ENCODE measurements around the gene PNMA1.

Gene PNMA1

DNA sequence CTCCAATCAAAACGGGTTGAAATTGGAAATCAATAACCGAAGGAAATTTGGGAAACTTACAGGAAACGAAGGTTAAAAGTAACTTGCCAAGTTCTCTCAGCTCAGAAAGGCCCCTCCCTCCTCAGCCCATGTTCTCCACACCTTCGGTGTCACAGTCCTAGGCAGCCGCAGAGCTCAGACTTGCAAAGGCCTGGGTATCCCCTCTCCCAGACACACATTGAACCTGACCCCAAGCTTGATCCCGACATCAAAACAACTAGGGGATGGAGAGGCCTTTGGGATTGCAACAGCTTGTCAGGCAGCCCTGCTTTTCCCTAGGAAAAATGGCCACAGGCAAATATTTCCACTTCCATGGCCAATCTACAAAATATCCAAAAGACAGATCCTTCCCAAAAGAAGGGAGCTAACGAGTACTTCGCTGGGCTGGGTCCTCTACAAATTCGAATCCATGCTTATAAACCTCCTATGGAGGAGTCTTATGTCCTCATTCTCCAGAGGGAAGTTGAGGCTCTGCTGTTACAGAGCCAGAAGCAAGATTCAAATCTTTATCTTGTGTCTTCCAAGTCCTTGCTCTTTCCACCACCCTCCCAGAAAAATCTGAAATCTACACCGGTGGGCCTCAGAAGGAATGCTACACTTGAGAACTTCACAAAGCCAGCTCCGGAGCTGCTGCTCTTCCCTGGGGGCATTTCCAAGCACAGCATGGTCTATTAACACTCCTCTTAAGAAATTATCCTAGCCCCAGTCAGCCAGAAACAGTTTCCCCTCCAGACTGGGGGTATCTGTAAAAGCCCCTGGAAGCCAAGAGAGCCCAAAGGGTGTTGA lies 35.7 kb upstream of the PNMA1 start:
- no peak for DNase-seq

DNA sequence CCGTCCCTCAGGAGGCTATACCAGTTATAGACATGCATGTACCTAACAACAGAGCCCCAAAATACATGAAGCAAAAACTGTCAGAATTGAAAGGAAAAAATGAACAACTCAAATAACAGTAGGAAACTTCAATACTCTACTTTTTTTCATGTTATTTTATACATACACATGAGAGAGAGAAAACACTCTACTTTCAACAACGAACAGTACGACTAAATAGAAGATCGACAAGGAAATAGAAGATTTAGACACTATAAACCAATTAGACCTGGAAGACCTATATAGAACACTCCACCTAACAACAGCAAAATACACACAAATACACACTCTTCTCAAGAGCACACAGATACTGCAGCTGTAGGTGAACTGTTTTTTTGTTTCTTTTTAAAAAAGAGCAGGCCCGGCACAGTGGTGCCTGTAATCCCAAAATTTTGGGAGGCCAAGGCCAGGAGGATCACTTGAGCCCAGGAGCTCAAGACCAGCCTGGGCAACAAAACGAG lies 34.7 kb upstream of the PNMA1 start:
- no peak for DNase-seq

- no peak for DNase-seq
These were observed 33.4 kb upstream of the PNMA1 start for GRCh38 chr14:73747379-73748211.

GRCh38 chr14:73746520-73747378 lies 32.6 kb upstream of the PNMA1 start:
- DNase-seq = no peak

GRCh38 chr14:73745571-73746519 lies 31.7 kb upstream of the PNMA1 start:
- DNase-seq = no peak

DNA sequence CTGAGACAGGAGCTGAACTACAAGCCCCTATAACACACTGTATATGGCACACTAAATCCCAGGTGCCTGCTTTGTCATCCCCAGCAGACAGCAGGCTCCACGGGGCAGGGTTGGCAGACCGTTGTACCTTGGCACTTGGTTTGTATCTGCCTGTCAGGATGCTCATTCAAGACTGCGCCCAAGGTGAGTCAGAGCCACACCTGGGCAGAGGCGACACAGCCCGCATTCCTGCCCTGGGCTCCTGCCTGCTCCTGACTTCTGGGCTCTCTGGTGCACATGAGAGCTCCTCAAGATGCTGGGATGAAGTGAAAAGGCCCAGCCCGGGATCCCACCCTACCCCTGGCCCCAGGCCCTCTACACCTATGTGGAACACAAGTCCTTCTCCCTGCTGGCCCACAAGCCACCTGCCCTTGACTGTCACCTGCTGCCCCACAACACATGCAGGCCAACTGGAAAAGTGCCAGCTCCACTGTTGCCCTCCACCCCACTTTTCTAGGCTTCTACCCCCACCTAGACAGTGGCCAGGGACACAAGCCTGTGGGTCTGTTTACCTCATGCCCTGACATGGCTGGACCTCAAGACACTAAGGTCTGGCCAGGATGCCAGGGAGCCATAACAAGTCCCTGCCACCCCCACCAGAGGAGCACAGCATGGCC lies 30.8 kb upstream of the PNMA1 start:
- DNase-seq = no peak

- DNase-seq = no peak
These were observed 30.1 kb upstream of the PNMA1 start for GRCh38 chr14:73744175-73744867.

DNA sequence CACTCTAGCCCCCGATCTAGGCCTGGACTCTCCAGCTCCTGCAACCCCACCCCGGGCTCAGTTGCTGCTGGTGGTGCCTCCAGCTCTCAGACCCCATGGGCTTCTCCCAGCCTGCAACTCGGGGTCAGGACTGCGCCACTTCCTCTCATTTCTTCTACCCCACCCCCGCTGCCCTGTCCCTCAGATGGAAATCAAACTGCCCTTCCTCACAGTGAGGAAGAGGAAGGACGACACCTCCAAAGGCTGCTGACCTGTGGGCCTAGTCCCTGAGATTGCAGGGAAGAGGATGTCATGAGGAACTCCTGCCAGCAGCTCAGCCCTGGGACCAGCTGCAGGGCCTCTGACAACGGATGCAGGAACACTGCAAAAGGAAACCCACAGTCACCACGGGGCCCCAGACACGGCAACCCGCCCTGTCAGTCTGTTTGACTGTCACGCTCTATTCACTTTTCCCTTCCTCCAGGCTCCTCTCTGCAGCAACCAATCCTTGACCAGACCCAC lies 29.3 kb upstream of the PNMA1 start:
- peak; percentile 52 for DNase-seq

DNA sequence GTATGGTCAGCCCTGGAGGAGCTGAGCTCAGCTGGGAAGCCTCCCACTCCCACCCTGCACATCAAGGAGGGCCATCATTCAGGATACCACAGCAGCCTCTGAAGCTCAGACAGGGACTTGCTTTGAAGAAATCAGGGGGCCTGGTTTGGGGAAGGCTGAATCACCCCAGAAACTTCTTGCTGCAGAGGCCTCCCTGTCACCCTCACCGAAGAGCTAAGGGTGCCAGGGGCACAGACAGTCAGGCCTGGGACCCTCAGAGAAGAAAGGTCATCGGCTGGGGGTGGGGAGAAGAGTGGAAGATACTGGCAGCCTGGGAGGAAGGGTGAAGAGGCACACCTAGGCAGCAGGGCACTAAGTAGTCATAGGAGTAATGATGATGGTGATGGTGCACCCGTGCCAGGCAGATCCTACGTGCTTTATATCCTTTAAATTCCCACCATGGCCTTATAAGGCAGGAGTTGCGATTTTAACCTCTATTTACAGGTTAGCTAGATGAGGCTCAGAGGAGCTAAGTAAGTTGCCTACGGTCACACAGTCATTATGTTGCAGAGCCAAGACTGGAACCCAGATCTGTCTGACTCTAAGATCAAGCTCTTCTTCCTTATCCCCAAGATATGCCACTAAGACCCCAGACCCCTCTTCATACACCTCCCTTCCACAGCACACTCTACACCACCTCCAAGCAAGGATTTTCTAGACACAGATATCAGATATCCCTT lies 28.5 kb upstream of the PNMA1 start:
- no peak for DNase-seq

- DNase-seq = no peak
These were observed 27.8 kb upstream of the PNMA1 start for GRCh38 chr14:73741876-73742519.

- peak; percentile 72 for DNase-seq
These were observed 27.2 kb upstream of the PNMA1 start for GRCh38 chr14:73741386-73741875.

- DNase-seq = no peak
These were observed 26.6 kb upstream of the PNMA1 start for GRCh38 chr14:73740618-73741326.

DNA sequence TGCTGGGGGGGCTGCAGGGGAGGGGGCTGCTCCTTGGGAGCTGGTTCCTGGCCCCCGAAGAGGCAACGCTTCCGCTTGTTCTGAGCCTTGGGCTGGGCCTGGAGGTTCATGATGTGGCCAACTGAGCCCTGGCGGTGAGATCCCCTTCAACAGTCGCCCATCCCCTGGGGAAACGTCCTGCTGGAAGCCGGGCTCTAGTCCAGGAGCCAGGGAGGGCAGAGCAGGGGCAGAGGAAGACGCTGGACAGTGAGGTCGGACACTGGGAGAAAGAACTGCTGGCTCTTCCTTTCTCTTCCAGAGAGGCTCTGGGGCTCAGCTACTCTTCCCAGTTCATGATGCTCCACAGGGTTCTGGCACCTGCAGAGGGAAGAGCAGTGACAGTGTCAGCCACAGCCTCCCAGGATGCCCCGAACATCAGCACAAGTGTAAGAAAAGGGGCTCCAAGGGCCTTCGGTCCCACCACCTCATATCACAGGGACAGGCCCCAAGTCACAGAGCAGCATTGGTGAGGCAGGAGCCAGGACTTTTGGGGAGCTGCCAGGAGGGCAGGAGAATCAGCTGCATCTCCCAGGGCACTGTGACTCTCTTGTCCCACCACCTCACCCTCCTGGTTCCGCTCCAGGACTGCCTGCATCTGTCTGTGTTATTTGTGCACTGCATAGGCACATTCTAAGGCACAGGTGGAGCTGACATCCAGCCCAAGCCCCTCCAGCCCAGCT lies 25.9 kb upstream of the PNMA1 start:
- DNase-seq = no peak

DNA sequence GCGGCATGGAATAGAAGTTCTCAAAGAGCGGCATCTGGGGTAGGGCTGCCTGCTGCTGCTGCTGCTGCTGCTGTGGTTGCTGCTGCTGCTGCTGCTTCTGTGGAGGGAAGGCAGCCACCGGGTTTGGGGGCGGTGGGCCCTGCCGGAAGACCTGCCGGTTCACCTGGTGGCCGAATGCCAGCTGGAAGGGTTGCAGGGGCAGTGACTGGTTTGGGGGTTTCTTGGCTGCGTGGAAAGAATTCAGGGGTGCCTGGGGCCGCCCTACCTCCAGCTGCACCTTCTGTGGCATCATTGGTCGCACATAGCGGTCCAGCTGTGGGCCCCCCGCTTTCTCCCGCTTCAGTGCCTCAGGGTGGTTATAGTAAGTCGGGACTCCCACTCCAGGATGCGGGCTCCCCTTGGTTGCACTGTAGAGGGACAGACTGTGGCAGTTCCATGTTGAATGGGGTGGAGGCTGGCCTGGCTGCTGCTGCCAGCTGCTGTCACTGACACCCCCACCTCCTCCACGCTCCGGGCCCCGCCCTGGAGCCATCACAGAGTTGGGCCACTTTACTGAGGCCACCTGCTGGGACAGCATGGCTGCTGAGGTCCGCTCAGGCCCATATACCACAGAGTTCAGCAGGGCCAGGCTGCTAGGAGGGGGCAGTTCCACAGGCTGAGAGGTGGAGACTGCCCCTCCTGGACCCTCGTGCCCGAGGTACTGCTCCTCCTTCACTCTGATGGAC lies 25.2 kb upstream of the PNMA1 start:
- no peak for DNase-seq

GRCh38 chr14:73738518-73739173 lies 24.5 kb upstream of the PNMA1 start:
- no peak for DNase-seq

DNA sequence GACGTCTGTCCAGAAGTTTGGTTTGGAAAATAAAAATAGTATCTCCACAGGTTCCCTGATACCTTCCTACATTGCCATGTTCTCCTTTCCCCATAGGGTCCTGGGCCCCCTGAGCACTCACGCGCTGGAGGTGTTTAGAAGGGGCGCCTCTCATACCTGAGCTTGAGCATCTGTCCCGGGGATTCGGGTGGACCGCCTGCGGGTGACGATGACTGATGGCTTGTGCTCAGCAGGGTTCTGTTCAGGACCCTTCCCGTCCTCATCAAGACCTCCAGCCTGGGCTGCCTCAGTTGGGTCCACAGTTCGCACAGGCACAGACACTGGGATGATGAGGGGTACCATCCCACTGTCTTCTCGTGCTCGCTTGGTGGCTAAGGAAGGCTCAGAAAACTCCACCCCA lies 22.7 kb upstream of the PNMA1 start:
- DNase-seq = no peak

Data from stimulated activated CD4-positive, alpha-beta T cell treated with anti-CD3 and anti-CD28 coated beads, Interleukin-1b, Interleukin-23, amount 100 ng/mL, for 48 hours (primary cell).